COLO829 (cell line): Measurements from ENCODE around the gene CBX6.

Source experiments
- DNase-seq: peaks from one replicate; pipeline ENCODE4 v3.0.0; 2012; ENCODE audit warnings: low spot score

Gene CBX6

GRCh38 chr22:38819387-38819940, 52.6 kb downstream of the CBX6 start:
- no peak for DNase-seq

GRCh38 chr22:38817196-38817595, 54.8 kb downstream of the CBX6 start:
- no peak for DNase-seq

DNA sequence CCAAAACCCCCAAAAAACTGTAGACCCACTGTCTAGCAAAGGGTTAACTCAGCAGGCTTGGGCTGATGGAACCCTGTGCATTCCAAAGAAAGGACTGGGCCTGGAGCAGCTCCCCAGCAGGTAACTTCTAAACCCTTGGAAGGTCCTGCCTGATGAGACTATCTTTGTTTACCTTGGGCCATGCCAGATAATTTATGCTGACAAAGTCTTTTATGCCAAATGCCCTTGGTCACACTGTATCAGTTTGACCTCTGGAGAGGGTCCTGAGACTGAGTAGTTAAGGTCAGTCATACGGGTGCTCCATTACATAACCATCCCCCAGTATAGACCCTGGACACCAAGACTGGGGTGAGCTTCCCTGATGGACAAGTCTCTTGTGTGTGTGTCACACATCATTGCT, 56.2 kb downstream of the CBX6 start:
- no peak for DNase-seq
